ENCODE measurements around the gene ENG.

Gene ENG

GRCh38 chr9:127802576-127803443 lies 51.6 kb downstream of the ENG start, which contains the start of gene FPGS:
FPGS (plus strand) TSS chr9:127802882; CDS start chr9:127802925, 43 bp downstream.
- 0% methylated on average over 59 to 63 of the region's 83 CpGs for WGBS, 2 experiments (ENCODE audit: insufficient coverage in 2 of 2)
- Histone ChIP-seq H3K4me3 (ENCODE audit: extremely low read depth, insufficient read depth, low read length, poor library complexity, severe bottlenecking) (peak within 1 kb of the TSS; percentile 72), H3K4me1 (ENCODE audit: control insufficient read depth, insufficient read depth, low read length, poor library complexity, severe bottlenecking) (no peaks in the 10 kb centered on the region), H3K36me3 (ENCODE audit: control insufficient read depth, insufficient read depth, low read length) (peaks cover 33% of the 10 kb centered on the region), H3K9me3 (ENCODE audit: control insufficient read depth, low read length) (no peaks in the 10 kb centered on the region), H3K27ac (ENCODE audit: low read depth, low read length, severe bottlenecking) (peak within 1 kb of the TSS; percentile 82)

DNA sequence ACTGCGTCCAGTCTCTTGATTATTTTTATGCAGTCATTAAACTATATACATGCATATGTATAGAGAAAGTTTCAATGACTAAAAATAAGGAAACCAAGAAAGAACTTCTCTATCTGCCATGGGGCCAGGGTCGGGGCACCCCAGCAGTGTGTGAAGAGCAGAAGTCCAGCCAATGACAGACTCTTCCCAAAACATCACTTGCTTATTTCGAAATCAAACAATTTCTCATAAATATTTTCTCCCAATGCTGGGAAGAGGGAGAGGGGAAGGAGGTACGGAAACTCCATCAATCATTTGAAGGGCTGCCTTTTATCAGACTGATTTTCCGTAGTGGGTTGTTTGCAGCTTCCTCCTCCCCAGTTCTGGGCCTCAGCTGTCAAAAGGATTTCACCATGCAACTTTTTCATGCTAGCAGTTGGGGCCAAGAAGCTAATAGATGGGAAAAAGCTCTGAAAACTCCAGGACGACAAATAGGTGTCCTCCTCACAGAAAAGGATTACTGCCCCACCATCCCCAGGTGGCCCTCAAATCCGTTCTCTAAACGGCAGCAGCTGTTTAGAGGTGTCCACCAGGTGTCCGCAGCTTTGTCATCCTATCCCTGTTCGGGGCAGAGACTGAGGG lies 52.4 kb downstream of the ENG start:
- WGBS, 2 experiments (ENCODE audit: insufficient coverage in 2 of 2), result 6 to 21% methylated on average over 5 to 7 of the region's 10 CpGs
- Histone ChIP-seq H3K9me3 (ENCODE audit: control insufficient read depth, low read length) (no peaks in the 10 kb centered on the region), H3K4me3 (ENCODE audit: extremely low read depth, insufficient read depth, low read length, poor library complexity, severe bottlenecking) (peak overlapping the region; percentile 72), H3K4me1 (ENCODE audit: control insufficient read depth, insufficient read depth, low read length, poor library complexity, severe bottlenecking) (no peaks in the 10 kb centered on the region), H3K27ac (ENCODE audit: low read depth, low read length, severe bottlenecking) (peak overlapping the region; percentile 53), H3K36me3 (ENCODE audit: control insufficient read depth, insufficient read depth, low read length) (peaks cover 26% of the 10 kb centered on the region)

DNA sequence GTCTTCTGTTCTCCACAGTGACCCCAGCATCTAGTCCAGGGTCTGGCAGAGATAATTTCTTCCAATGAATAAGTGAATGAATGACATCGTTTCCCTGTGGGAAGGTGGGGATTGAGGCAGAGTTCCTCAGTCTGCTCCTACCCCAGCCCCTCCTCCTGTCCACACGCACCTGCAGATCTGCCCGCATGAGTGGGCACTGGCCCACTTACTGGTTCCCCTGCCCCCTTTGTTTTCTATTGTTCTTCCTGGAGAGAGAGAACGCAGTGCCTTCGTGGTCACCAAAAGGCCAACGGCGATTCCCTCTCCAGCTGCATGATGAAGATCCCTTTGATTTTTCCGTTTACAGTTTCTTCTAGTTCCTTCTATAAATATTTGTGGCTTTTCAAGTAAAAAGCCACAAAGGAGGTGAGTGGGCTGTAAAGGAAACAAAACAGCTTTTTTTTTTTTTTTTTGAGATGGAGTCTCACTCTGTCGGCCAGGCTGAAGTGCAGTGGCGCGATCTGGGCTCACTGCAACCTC lies 57.5 kb downstream of the ENG start:
- Histone ChIP-seq H3K4me3 (ENCODE audit: extremely low read depth, insufficient read depth, low read length, poor library complexity, severe bottlenecking) (no peak overlapping the region), H3K27ac (ENCODE audit: low read depth, low read length, severe bottlenecking) (no peak overlapping the region), H3K4me1 (ENCODE audit: control insufficient read depth, insufficient read depth, low read length, poor library complexity, severe bottlenecking) (no peaks in the 10 kb centered on the region), H3K9me3 (ENCODE audit: control insufficient read depth, low read length) (no peaks in the 10 kb centered on the region), H3K36me3 (ENCODE audit: control insufficient read depth, insufficient read depth, low read length) (peaks cover 27% of the 10 kb centered on the region)
- 92 to 100% methylated on average over 1 to 9 of the region's 11 CpGs for WGBS, 2 experiments (ENCODE audit: insufficient coverage in 2 of 2)

GRCh38 chr9:127796225-127796813 lies 58.1 kb downstream of the ENG start:
- WGBS, 2 experiments (ENCODE audit: insufficient coverage in 2 of 2), result 87 to 89% methylated on average over 6 of the region's 8 CpGs
- peaks cover 33% of the 10 kb centered on the region for H3K36me3 ChIP-seq (ENCODE audit: control insufficient read depth, insufficient read depth, low read length)
- no peaks in the 10 kb centered on the region for H3K9me3 ChIP-seq (ENCODE audit: control insufficient read depth, low read length)
- no peak overlapping the region for H3K27ac ChIP-seq (ENCODE audit: low read depth, low read length, severe bottlenecking)
- no peak overlapping the region for H3K4me3 ChIP-seq (ENCODE audit: extremely low read depth, insufficient read depth, low read length, poor library complexity, severe bottlenecking)
- H3K4me1 ChIP-seq (ENCODE audit: control insufficient read depth, insufficient read depth, low read length, poor library complexity, severe bottlenecking), result no peaks in the 10 kb centered on the region

DNA sequence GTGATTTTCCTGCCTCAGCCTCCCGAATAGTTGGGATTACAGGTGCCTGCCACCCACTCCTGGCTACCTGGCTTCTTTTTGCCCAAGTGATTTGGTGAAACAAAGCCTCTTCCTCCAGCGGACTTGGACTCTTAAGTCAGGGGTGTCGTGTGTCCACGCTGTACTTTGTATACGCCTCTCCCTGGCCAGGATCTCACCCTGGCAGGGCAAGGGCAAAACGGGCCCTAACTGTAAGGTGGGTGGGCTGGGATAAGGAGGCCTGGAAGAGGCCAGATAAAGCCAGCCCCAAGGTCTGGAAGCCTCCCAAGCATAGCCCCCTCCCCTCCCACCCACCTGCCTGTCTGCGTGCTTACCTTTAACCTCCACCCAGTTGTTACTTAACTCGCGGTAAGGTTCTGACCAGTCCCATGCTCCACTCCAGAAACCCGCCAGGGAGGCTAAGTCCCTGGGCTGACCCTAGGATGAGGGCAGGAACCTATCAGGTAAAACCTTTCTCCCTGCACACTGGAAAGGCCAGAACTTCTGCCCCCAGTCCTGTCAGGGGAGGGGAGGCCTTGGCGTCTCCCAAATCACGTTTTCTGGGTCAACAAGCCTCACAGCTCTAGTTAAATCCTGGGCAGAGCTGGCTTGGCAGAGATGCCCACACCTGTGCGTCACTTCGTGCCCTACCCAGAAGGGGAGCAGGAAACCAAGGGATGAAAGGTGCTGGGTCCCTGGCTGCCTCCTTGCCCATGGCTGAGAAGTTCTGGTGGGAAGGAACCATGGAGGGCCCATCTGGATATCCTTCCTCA lies 60.3 kb downstream of the ENG start:
- no peaks in the 10 kb centered on the region for H3K9me3 ChIP-seq (ENCODE audit: control insufficient read depth, low read length)
- H3K4me1 ChIP-seq (ENCODE audit: control insufficient read depth, insufficient read depth, low read length, poor library complexity, severe bottlenecking), result no peaks in the 10 kb centered on the region
- 96% methylated on average over 11 to 14 of the region's 14 CpGs for WGBS, 2 experiments (ENCODE audit: insufficient coverage in 2 of 2)
- H3K36me3 ChIP-seq (ENCODE audit: control insufficient read depth, insufficient read depth, low read length), result peaks cover 54% of the 10 kb centered on the region
- no peak overlapping the region for H3K27ac ChIP-seq (ENCODE audit: low read depth, low read length, severe bottlenecking)
- H3K4me3 ChIP-seq (ENCODE audit: extremely low read depth, insufficient read depth, low read length, poor library complexity, severe bottlenecking), result no peak overlapping the region

DNA sequence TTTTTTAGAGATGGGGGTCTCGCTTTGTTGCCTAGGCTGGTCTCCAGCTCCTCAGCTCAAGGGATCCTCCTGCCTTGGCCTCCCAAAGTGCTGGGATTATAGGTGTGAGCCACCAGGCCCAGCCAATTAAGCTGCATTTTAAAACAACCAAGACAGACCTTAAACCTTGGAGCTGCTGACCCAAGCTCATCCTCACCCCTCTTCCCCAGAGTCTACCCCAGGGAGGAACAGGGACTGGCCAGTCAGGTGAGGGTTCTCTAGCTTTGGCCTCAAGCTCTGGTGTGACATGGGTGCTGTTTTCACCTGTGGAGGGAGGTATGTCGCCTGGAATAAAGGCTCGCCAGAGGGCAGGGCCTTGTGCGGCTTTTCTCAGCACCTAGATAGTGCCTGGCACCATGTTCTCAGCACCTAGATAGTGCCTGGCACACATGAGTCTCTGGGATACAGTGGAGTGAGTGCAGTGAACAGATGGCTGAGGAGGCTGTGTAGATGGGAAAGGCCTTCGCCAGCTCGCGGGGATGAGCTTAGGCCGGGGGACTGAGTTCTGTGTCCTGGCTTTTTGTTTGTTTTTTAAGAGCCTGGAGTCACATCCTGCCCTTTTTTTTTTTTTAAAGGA lies 61.3 kb downstream of the ENG start:
- Histone ChIP-seq H3K9me3 (ENCODE audit: control insufficient read depth, low read length) (no peaks in the 10 kb centered on the region), H3K36me3 (ENCODE audit: control insufficient read depth, insufficient read depth, low read length) (peaks cover 64% of the 10 kb centered on the region), H3K4me3 (ENCODE audit: extremely low read depth, insufficient read depth, low read length, poor library complexity, severe bottlenecking) (no peak overlapping the region), H3K27ac (ENCODE audit: low read depth, low read length, severe bottlenecking) (no peak overlapping the region), H3K4me1 (ENCODE audit: control insufficient read depth, insufficient read depth, low read length, poor library complexity, severe bottlenecking) (peaks cover 2% of the 10 kb centered on the region)
- WGBS, 2 experiments (ENCODE audit: insufficient coverage in 2 of 2), result 94 to 96% methylated on average over 4 to 8 of the region's 8 CpGs

- WGBS, 2 experiments (ENCODE audit: insufficient coverage in 2 of 2), result 94 to 96% methylated on average over 6 of the region's 7 CpGs
- Histone ChIP-seq H3K27ac (ENCODE audit: low read depth, low read length, severe bottlenecking) (no peak overlapping the region), H3K4me1 (ENCODE audit: control insufficient read depth, insufficient read depth, low read length, poor library complexity, severe bottlenecking) (peaks cover 8% of the 10 kb centered on the region), H3K9me3 (ENCODE audit: control insufficient read depth, low read length) (no peaks in the 10 kb centered on the region), H3K36me3 (ENCODE audit: control insufficient read depth, insufficient read depth, low read length) (peaks cover 71% of the 10 kb centered on the region), H3K4me3 (ENCODE audit: extremely low read depth, insufficient read depth, low read length, poor library complexity, severe bottlenecking) (no peak overlapping the region)
Observed at GRCh38 chr9:127792417-127793031, 61.9 kb downstream of the ENG start.

- Histone ChIP-seq H3K9me3 (ENCODE audit: control insufficient read depth, low read length) (no peaks in the 10 kb centered on the region), H3K36me3 (ENCODE audit: control insufficient read depth, insufficient read depth, low read length) (peaks cover 79% of the 10 kb centered on the region), H3K27ac (ENCODE audit: low read depth, low read length, severe bottlenecking) (no peak overlapping the region), H3K4me1 (ENCODE audit: control insufficient read depth, insufficient read depth, low read length, poor library complexity, severe bottlenecking) (peaks cover 14% of the 10 kb centered on the region), H3K4me3 (ENCODE audit: extremely low read depth, insufficient read depth, low read length, poor library complexity, severe bottlenecking) (no peak overlapping the region)
- 96 to 100% methylated on average over 3 to 4 of the region's 4 CpGs for WGBS, 2 experiments (ENCODE audit: insufficient coverage in 2 of 2)
Observed at GRCh38 chr9:127791085-127791484, 63.4 kb downstream of the ENG start.

DNA sequence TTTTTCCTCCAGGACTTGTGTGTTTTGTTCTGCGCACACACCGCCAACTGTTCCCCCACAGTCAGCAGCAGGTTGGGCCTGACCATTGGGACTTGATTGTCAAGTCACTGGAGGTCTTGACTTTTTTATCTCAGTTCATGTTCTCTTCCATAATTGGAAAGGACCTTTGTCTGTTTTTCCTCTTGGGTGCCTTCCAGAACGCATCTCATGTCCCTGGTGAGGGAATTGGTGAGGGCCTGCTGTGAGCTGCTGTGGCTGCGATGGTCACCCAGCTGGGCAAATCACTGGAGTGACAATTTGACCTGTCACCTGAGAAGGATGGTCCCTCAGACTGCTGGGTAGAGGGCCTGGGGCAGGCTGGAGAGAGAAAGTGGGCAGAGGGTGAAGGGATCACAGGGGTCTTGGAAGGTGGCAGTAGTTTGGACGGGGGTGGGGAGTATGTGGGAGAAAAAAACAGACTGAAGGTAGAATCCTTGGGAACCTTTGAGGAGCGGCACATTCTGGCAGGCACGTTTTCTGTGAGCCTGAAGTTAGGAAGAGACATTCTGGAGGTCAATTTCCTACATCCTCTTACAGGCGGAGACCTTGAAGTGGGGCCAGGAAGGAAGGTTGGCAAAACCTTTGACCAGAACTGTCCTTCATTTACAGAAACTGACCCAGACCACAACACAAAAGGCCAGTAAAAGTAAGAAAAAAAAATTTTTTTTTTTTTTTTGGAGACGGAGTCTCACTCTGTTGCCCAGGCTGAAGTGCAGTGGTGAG lies 64.2 kb downstream of the ENG start:
- Histone ChIP-seq H3K36me3 (ENCODE audit: control insufficient read depth, insufficient read depth, low read length) (peaks cover 79% of the 10 kb centered on the region), H3K4me1 (ENCODE audit: control insufficient read depth, insufficient read depth, low read length, poor library complexity, severe bottlenecking) (peaks cover 14% of the 10 kb centered on the region), H3K9me3 (ENCODE audit: control insufficient read depth, low read length) (no peaks in the 10 kb centered on the region), H3K4me3 (ENCODE audit: extremely low read depth, insufficient read depth, low read length, poor library complexity, severe bottlenecking) (no peak overlapping the region), H3K27ac (ENCODE audit: low read depth, low read length, severe bottlenecking) (no peak overlapping the region)
- 98 to 100% methylated on average over 3 to 5 of the region's 9 CpGs for WGBS, 2 experiments (ENCODE audit: insufficient coverage in 2 of 2)

Measured in mesodermal cell (in vitro differentiated cells).